ENCODE measurements around the gene WDR88. TPM values are rescaled to one million over a fixed set of nuclear protein-coding genes. Genes with fewer than 3 reads are reported as not detected.

Gene WDR88
- polyA plus RNA-seq, 3 donors = not detected

DNA sequence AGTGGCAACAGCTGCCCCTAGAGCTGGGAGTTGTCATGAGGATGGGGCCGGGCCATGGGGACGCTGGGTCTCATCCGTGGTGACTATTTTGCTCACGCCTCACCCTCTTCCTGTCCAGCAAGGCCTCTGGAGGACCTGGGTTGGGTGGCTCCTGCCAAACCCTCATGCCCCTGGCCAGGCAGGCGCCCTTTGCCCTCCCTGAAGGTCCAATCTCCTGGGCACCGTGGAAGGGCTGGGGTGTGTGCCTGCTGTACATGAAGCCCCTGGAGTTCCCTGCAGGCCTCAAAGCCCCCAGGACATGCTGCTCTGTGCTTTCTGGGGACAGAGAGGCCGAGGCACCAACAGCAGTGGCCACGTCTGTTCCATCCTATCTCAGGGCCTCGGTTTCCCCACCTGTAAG lies 76.0 kb downstream of the WDR88 start:
- Histone ChIP-seq H4K20me1 (ENCODE audit: insufficient read depth, low read length) (no peaks in the 10 kb centered on the region), H3K4me3 (replicated peaks in 1 of 3; ENCODE audit: low read depth in 2 of 3, low read length in 3 of 3) (no peak overlapping the region), H3K9me3 (replicated peaks in 1 of 2; ENCODE audit: control insufficient read depth in 1 of 2, insufficient read depth in 1 of 2, low read length in 2 of 2) (no peaks in the 10 kb centered on the region), H3K9ac (ENCODE audit: insufficient read depth, low read length, poor library complexity, severe bottlenecking) (no peak overlapping the region), H2AFZ (ENCODE audit: insufficient read depth, low read depth, low read length, poor library complexity, severe bottlenecking) (no peak overlapping the region), H3K27ac (ENCODE audit: low read depth in 1 of 2, low read length in 2 of 2) (no peak overlapping the region), H3K36me3 (replicated peaks in 1 of 2; ENCODE audit: control insufficient read depth in 1 of 2, insufficient read depth in 2 of 2, low read length in 2 of 2) (peaks cover 41 to 49% of the 10 kb centered on the region in 2 donors), H3K27me3 (ENCODE audit: control insufficient read depth in 2 of 2, insufficient read depth in 2 of 2, low read length in 2 of 2) (no peaks in the 10 kb centered on the region), H3K4me1 (ENCODE audit: control insufficient read depth in 1 of 2, insufficient read depth in 2 of 2, low read length in 2 of 2) (peaks cover 12 to 13% of the 10 kb centered on the region in 2 donors), H3K4me2 (replicated peaks; ENCODE audit: extremely low read depth, low read length, poor library complexity, severe bottlenecking) (no peak overlapping the region), H3K79me2 (ENCODE audit: insufficient read depth, low read length) (no peaks in the 10 kb centered on the region)
- 83% methylated on average over 9 of the region's 9 CpGs for WGBS (ENCODE audit: insufficient coverage)
- intact Hi-C loops (cut with micrococcal nuclease) = no loop called here
- no peak overlapping the region for H3K4me3 Mint-ChIP-seq
- peak overlapping the region in 1 of 7 donors; percentile 30 for H3K27ac Mint-ChIP-seq
- TF ChIP-seq, protein P1, sequence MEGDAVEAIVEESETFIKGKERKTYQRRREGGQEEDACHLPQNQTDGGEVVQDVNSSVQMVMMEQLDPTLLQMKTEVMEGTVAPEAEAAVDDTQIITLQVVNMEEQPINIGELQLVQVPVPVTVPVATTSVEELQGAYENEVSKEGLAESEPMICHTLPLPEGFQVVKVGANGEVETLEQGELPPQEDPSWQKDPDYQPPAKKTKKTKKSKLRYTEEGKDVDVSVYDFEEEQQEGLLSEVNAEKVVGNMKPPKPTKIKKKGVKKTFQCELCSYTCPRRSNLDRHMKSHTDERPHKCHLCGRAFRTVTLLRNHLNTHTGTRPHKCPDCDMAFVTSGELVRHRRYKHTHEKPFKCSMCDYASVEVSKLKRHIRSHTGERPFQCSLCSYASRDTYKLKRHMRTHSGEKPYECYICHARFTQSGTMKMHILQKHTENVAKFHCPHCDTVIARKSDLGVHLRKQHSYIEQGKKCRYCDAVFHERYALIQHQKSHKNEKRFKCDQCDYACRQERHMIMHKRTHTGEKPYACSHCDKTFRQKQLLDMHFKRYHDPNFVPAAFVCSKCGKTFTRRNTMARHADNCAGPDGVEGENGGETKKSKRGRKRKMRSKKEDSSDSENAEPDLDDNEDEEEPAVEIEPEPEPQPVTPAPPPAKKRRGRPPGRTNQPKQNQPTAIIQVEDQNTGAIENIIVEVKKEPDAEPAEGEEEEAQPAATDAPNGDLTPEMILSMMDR (IDR thresholded peaks at IDR 0.05) = no peak
- no peaks in the 10 kb centered on the region for H3K9me3 Mint-ChIP-seq
- H3K4me1 Mint-ChIP-seq = peaks cover 10% of the 10 kb centered on the region
- no peak for DNase-seq
- H3K36me3 Mint-ChIP-seq = peaks cover 18 to 44% of the 10 kb centered on the region in 2 donors
- no peaks in the 10 kb centered on the region for H3K27me3 Mint-ChIP-seq (ENCODE audit: low read depth in 3 of 3)

DNA sequence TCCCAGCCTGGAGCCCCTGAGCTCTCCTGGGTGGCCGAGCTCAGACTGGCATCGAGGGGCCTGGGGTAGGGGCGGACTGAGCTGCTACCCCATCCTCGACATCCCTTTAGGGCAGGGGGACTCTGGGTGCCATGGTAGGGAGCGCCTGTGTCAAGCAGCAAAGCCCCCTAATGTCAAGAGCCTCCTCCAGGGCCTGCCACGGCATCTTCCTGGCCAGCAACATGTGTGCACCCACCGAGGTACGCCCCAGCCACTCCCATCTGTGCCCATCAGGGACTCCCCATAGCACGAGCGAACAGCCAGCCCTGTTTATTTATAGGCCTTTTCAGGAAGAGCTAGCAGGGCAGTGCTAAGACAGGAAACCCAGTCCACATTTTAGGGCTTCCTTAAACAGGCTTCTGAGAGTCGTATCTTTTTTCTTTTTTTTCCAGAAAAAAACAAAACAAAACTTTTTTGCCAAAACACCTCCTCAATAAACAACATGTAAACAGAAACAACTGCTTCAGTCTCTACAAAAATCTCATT lies 76.5 kb downstream of the WDR88 start:
- Histone ChIP-seq H3K27me3 (ENCODE audit: control insufficient read depth in 2 of 2, insufficient read depth in 2 of 2, low read length in 2 of 2) (no peaks in the 10 kb centered on the region), H3K9me3 (replicated peaks in 1 of 2; ENCODE audit: control insufficient read depth in 1 of 2, insufficient read depth in 1 of 2, low read length in 2 of 2) (no peaks in the 10 kb centered on the region), H4K20me1 (ENCODE audit: insufficient read depth, low read length) (no peaks in the 10 kb centered on the region), H3K36me3 (replicated peaks in 1 of 2; ENCODE audit: control insufficient read depth in 1 of 2, insufficient read depth in 2 of 2, low read length in 2 of 2) (peaks cover 36 to 44% of the 10 kb centered on the region in 2 donors), H3K79me2 (ENCODE audit: insufficient read depth, low read length) (no peaks in the 10 kb centered on the region), H3K4me1 (ENCODE audit: control insufficient read depth in 1 of 2, insufficient read depth in 2 of 2, low read length in 2 of 2) (peaks cover 12 to 13% of the 10 kb centered on the region in 2 donors), H3K4me3 (replicated peaks in 1 of 3; ENCODE audit: low read depth in 2 of 3, low read length in 3 of 3) (no peak overlapping the region), H3K4me2 (replicated peaks; ENCODE audit: extremely low read depth, low read length, poor library complexity, severe bottlenecking) (no peak overlapping the region), H2AFZ (ENCODE audit: insufficient read depth, low read depth, low read length, poor library complexity, severe bottlenecking) (no peak overlapping the region), H3K27ac (ENCODE audit: low read depth in 1 of 2, low read length in 2 of 2) (no peak overlapping the region), H3K9ac (ENCODE audit: insufficient read depth, low read length, poor library complexity, severe bottlenecking) (peak overlapping the region; percentile 15)
- intact Hi-C loops (cut with micrococcal nuclease) = no loop called here
- no peak for DNase-seq
- H3K9me3 Mint-ChIP-seq = no peaks in the 10 kb centered on the region
- H3K27ac Mint-ChIP-seq = peak overlapping the region in 1 of 7 donors; percentile 36
- H3K27me3 Mint-ChIP-seq (ENCODE audit: low read depth in 3 of 3) = no peaks in the 10 kb centered on the region
- H3K4me1 Mint-ChIP-seq = peaks cover 10% of the 10 kb centered on the region
- peak overlapping the region in 1 of 2 donors; percentile 26 for H3K4me3 Mint-ChIP-seq
- TF ChIP-seq, protein P1 (IDR thresholded peaks at IDR 0.05) = no peak
- peaks cover 13 to 38% of the 10 kb centered on the region in 2 donors for H3K36me3 Mint-ChIP-seq
- 32% methylated on average over 9 of the region's 11 CpGs for WGBS (ENCODE audit: insufficient coverage)
